ENCODE measurements around the gene CSK. TPM values are rescaled to one million over a fixed set of nuclear protein-coding genes. Genes with fewer than 3 reads are reported as not detected.
"Not testable (repeated sequence)": the region's sequence is repeated elsewhere in the genome, so short reads cannot be mapped to it uniquely, and the experiment has no call there.

The CSK gene
- total and polyA plus RNA-seq, 2 donors from 2014 or later, result 18.9 to 58.8 TPM

- no peaks in the 10 kb centered on the region for H3K27me3 ChIP-seq (ENCODE audit: control insufficient read depth, insufficient read depth, low read length)
- H3K4me3 ChIP-seq (ENCODE audit: low read length in 3 of 3), result no peak overlapping the region
- H3K4me1 ChIP-seq (ENCODE audit: control insufficient read depth in 2 of 3, insufficient read depth in 2 of 3, low read depth in 1 of 3, low read length in 3 of 3), result peaks cover 0 to 69% (median 61%) of the 10 kb centered on the region in 3 donors
- TF ChIP-seq, protein P1, sequence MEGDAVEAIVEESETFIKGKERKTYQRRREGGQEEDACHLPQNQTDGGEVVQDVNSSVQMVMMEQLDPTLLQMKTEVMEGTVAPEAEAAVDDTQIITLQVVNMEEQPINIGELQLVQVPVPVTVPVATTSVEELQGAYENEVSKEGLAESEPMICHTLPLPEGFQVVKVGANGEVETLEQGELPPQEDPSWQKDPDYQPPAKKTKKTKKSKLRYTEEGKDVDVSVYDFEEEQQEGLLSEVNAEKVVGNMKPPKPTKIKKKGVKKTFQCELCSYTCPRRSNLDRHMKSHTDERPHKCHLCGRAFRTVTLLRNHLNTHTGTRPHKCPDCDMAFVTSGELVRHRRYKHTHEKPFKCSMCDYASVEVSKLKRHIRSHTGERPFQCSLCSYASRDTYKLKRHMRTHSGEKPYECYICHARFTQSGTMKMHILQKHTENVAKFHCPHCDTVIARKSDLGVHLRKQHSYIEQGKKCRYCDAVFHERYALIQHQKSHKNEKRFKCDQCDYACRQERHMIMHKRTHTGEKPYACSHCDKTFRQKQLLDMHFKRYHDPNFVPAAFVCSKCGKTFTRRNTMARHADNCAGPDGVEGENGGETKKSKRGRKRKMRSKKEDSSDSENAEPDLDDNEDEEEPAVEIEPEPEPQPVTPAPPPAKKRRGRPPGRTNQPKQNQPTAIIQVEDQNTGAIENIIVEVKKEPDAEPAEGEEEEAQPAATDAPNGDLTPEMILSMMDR (IDR thresholded peaks at IDR 0.05; ENCODE audit: borderline replicate concordance, extremely low read depth, insufficient read depth), result no peak
- peak overlapping the region in 1 of 3 donors; percentile 58 for H3K9ac ChIP-seq (ENCODE audit: low read length in 3 of 3)
- peak overlapping the region in 1 of 2 donors; percentile 24 for H3K27ac ChIP-seq (ENCODE audit: low read depth in 2 of 2, low read length in 2 of 2)
- H3K36me3 ChIP-seq (ENCODE audit: control insufficient read depth in 2 of 3, insufficient read depth in 3 of 3, low read length in 3 of 3), result no peaks in the 10 kb centered on the region
- FAIRE-seq (no peak), DNase-seq (peak in 1 of 5 donors; percentile 62)
- no peaks in the 10 kb centered on the region for H3K9me3 ChIP-seq (ENCODE audit: control insufficient read depth in 2 of 3, insufficient read depth in 1 of 3, low read length in 3 of 3)
- intact Hi-C loops (cut with DNase I), result no loop called here
Measured at GRCh38 chr15:74785194-74786032, 3.5 kb downstream of the CSK start.

GRCh38 chr15:74786081-74786480 is 4.2 kb downstream of the CSK start:
- H3K36me3 ChIP-seq (ENCODE audit: control insufficient read depth in 2 of 3, insufficient read depth in 3 of 3, low read length in 3 of 3); H3K4me3 ChIP-seq (ENCODE audit: low read length in 3 of 3); H3K9me3 ChIP-seq (ENCODE audit: control insufficient read depth in 2 of 3, insufficient read depth in 1 of 3, low read length in 3 of 3); FAIRE-seq; H3K27me3 ChIP-seq (ENCODE audit: control insufficient read depth, insufficient read depth, low read length); intact Hi-C loops (cut with DNase I): not testable (repeated sequence)
- Histone ChIP-seq H3K9ac (ENCODE audit: low read length in 3 of 3) (peak overlapping the region in 1 of 3 donors; percentile 4), H3K4me1 (ENCODE audit: control insufficient read depth in 2 of 3, insufficient read depth in 2 of 3, low read depth in 1 of 3, low read length in 3 of 3) (peaks cover 0 to 69% (median 68%) of the 10 kb centered on the region in 3 donors), H3K27ac (ENCODE audit: low read depth in 2 of 2, low read length in 2 of 2) (peak overlapping the region in 1 of 2 donors; percentile 38)
- peak in 1 of 5 donors; percentile 47 for DNase-seq

DNA sequence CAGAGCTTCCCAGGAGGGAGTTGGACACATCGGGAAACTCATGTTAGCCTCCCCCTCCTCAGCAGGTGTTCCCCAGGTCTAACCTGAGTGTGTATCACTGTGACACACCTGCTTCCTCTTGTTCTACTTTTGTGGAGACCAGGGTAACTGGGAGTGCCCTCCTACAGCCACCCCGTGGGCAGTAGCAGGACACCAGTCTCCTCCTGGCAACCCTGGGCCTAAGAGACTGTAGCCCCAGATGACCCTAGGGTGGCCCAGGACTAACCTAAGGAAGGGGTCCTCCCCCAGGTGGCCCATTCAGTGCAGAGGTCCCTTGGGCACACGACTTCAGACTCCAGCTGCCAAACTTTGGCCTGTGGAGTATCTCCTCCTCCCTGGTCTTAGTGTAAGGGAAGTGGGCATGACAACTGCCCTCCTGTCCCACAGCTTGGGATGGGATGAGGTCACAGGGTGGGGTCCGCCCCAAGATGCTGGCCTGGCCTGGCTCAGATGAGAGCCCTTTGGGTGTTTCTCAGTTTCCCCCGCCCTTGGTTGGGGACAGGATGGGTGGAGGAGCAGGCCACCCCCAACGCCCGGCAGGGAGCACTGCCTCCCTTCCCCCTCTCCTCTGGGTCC is 4.8 kb downstream of the CSK start:
- Histone ChIP-seq H3K36me3 (ENCODE audit: control insufficient read depth in 2 of 3, insufficient read depth in 3 of 3, low read length in 3 of 3) (no peaks in the 10 kb centered on the region), H3K27ac (ENCODE audit: low read depth in 2 of 2, low read length in 2 of 2) (peak overlapping the region in 1 of 2 donors; percentile 38), H3K4me1 (ENCODE audit: control insufficient read depth in 2 of 3, insufficient read depth in 2 of 3, low read depth in 1 of 3, low read length in 3 of 3) (peaks cover 0 to 63% (median 62%) of the 10 kb centered on the region in 3 donors), H3K9me3 (ENCODE audit: control insufficient read depth in 2 of 3, insufficient read depth in 1 of 3, low read length in 3 of 3) (no peaks in the 10 kb centered on the region), H3K27me3 (ENCODE audit: control insufficient read depth, insufficient read depth, low read length) (no peaks in the 10 kb centered on the region), H3K9ac (ENCODE audit: low read length in 3 of 3) (peak overlapping the region in 1 of 3 donors; percentile 4), H3K4me3 (ENCODE audit: low read length in 3 of 3) (no peak overlapping the region)
- peak in 1 of 5 donors; percentile 64 for DNase-seq
- intact Hi-C loops (cut with DNase I), result no loop called here
- TF ChIP-seq, protein P1 (IDR thresholded peaks at IDR 0.05; ENCODE audit: borderline replicate concordance, extremely low read depth, insufficient read depth), result no peak
- no peak for FAIRE-seq
